Astrocyte (in vitro differentiated cells and primary cell): ENCODE data around the gene OPRL1. TPM values are rescaled to one million over a fixed set of nuclear protein-coding genes. Genes with fewer than 3 reads are reported as not detected.

Experiments
- DNase-seq: peaks from one replicate; pipeline ENCODE4 v3.0.0-alpha.2; 2010; ENCODE audit warnings: low read depth
- FAIRE-seq: peaks from 2 replicates; lab custom pipeline; 2011; peaks lifted over from hg19 to GRCh38; lab: Jason Lieb, UNC
- H2AFZ ChIP-seq: 2 replicates; pipeline ENCODE4 v1.6.0; 2012; ENCODE audit warnings: low read depth, low read length, inconsistent platforms
- H3K27ac ChIP-seq: 2 replicates; pipeline ENCODE4 v1.5.1; 2011; ENCODE audit warnings: low read depth, low read length, inconsistent platforms
- H3K27me3 ChIP-seq: 2 replicates; pipeline ENCODE4 v1.6.0; 2011; ENCODE audit warnings: low read length, inconsistent platforms; ENCODE audit not compliant: insufficient read depth
- H3K36me3 ChIP-seq: 2 replicates; pipeline ENCODE4 v1.5.1; 2011; ENCODE audit warnings: low read length, inconsistent platforms; ENCODE audit not compliant: insufficient read depth
- H3K4me1 ChIP-seq: 2 replicates; pipeline ENCODE4 v1.5.1; 2011; ENCODE audit warnings: low read length, inconsistent platforms; ENCODE audit not compliant: insufficient read depth
- H3K4me2 ChIP-seq: 2 replicates; pipeline ENCODE4 v1.6.0; 2012; ENCODE audit warnings: low read length, inconsistent platforms
- H3K4me3 ChIP-seq: 2 replicates; pipeline ENCODE4 v1.5.1; 2011; ENCODE audit warnings: low read depth, mild to moderate bottlenecking, low read length, inconsistent platforms; ENCODE audit not compliant: insufficient read depth
- H3K79me2 ChIP-seq: 2 replicates; pipeline ENCODE4 v1.6.0; 2012; ENCODE audit warnings: mild to moderate bottlenecking, low read length, inconsistent platforms; ENCODE audit not compliant: insufficient read depth
- H3K9ac ChIP-seq: 2 replicates; pipeline ENCODE4 v1.6.0; 2012; ENCODE audit warnings: mild to moderate bottlenecking, low read length, inconsistent platforms
- H3K9me3 ChIP-seq: 2 replicates; pipeline ENCODE4 v1.5.1; 2012; ENCODE audit warnings: low read depth, mild to moderate bottlenecking, low read length, inconsistent platforms; ENCODE audit not compliant: insufficient read depth
- H4K20me1 ChIP-seq: 2 replicates; pipeline ENCODE4 v1.6.0; 2012; ENCODE audit warnings: low read length, inconsistent platforms; ENCODE audit not compliant: insufficient read depth
- H3K27ac Mint-ChIP-seq: one replicate; pipeline ENCODE4 v1.8.0; 2021; ENCODE audit warnings: mild to moderate bottlenecking, mixed read lengths; ENCODE audit not compliant: unreplicated experiment
- H3K27me3 Mint-ChIP-seq: one replicate; pipeline ENCODE4 v1.8.0; 2021; ENCODE audit warnings: low read depth, mixed read lengths; ENCODE audit not compliant: unreplicated experiment
- H3K36me3 Mint-ChIP-seq: one replicate; pipeline ENCODE4 v1.8.0; 2021; ENCODE audit warnings: low read depth, mixed read lengths; ENCODE audit not compliant: unreplicated experiment
- H3K4me1 Mint-ChIP-seq: one replicate; pipeline ENCODE4 v1.8.0; 2021; ENCODE audit warnings: low read depth, mixed read lengths; ENCODE audit not compliant: unreplicated experiment
- H3K4me3 Mint-ChIP-seq: one replicate; pipeline ENCODE4 v1.8.0; 2021; ENCODE audit warnings: mild to moderate bottlenecking, moderate library complexity, mixed read lengths; ENCODE audit not compliant: unreplicated experiment
- H3K9me3 Mint-ChIP-seq: one replicate; pipeline ENCODE4 v1.8.0; 2021; ENCODE audit warnings: mild to moderate bottlenecking, mixed read lengths; ENCODE audit not compliant: unreplicated experiment
- CTCF ChIP-seq: IDR thresholded peaks from 2 replicates; pipeline ENCODE4 v1.5.1; 2011; ENCODE audit warnings: low read depth, mild to moderate bottlenecking, inconsistent platforms, low read length, moderate library complexity; ENCODE audit not compliant: insufficient read depth
- EZH2 ChIP-seq: IDR thresholded peaks from 2 replicates; pipeline ENCODE4 v1.6.1; 2012; ENCODE audit warnings: mild to moderate bottlenecking, low read length, inconsistent platforms; ENCODE audit not compliant: insufficient read depth
- total RNA-seq: library from RNA; stranded (reverse); gene quantifications from 2 replicates; pipeline ENCODE4 v1.2.1, GENCODE V29; 2021

Gene OPRL1
- total RNA-seq, 1 donor from 2014 or later = 2.8 TPM

- DNase-seq (no peak), FAIRE-seq (no peak)
- Histone ChIP-seq H3K4me2 (no peak overlapping the region), H2AFZ (no peak overlapping the region), H4K20me1 (peaks cover 4% of the 10 kb centered on the region), H3K27ac (no peak overlapping the region), H3K4me1 (no peaks in the 10 kb centered on the region), H3K27me3 (peaks cover 20% of the 10 kb centered on the region), H3K79me2 (no peaks in the 10 kb centered on the region), H3K4me3 (no peak overlapping the region), H3K9me3 (peaks cover 2% of the 10 kb centered on the region), H3K36me3 (no peaks in the 10 kb centered on the region), H3K9ac (no peak overlapping the region)
- no peaks in the 10 kb centered on the region for H3K9me3 Mint-ChIP-seq
- H3K36me3 Mint-ChIP-seq = no peaks in the 10 kb centered on the region
- peaks cover 39% of the 10 kb centered on the region for H3K27me3 Mint-ChIP-seq
- no peak overlapping the region for H3K4me3 Mint-ChIP-seq
- TF ChIP-seq CTCF (no peak), EZH2 (no peak)
- H3K4me1 Mint-ChIP-seq = peaks cover 2% of the 10 kb centered on the region
- no peak overlapping the region for H3K27ac Mint-ChIP-seq
Measured at GRCh38 chr20:64091340-64091739, 11.5 kb downstream of the OPRL1 start.

GRCh38 chr20:64091770-64092169 is 11.9 kb downstream of the OPRL1 start:
- H3K27ac ChIP-seq = no peak overlapping the region
- no peak for TF ChIP-seq CTCF
- no peak for TF ChIP-seq EZH2
- FAIRE-seq = no peak
- H3K4me1 ChIP-seq = no peaks in the 10 kb centered on the region
- no peaks in the 10 kb centered on the region for H3K79me2 ChIP-seq
- H2AFZ ChIP-seq = no peak overlapping the region
- no peak overlapping the region for H3K4me3 ChIP-seq
- Mint-ChIP-seq H3K4me1 (peaks cover 2% of the 10 kb centered on the region), H3K27ac (no peak overlapping the region), H3K9me3 (no peaks in the 10 kb centered on the region), H3K27me3 (peaks cover 38% of the 10 kb centered on the region), H3K36me3 (peaks cover under 1% of the 10 kb centered on the region), H3K4me3 (no peak overlapping the region)
- H4K20me1 ChIP-seq = peaks cover 4% of the 10 kb centered on the region
- no peaks in the 10 kb centered on the region for H3K36me3 ChIP-seq
- H3K4me2 ChIP-seq = no peak overlapping the region
- H3K9ac ChIP-seq = no peak overlapping the region
- DNase-seq = no peak
- peaks cover 20% of the 10 kb centered on the region for H3K27me3 ChIP-seq
- H3K9me3 ChIP-seq = peaks cover 2% of the 10 kb centered on the region

GRCh38 chr20:64092258-64093012 is 12.6 kb downstream of the OPRL1 start:
- H3K27me3 Mint-ChIP-seq = peaks cover 38% of the 10 kb centered on the region
- Histone ChIP-seq H3K27ac (no peak overlapping the region), H4K20me1 (peaks cover 4% of the 10 kb centered on the region), H3K9ac (no peak overlapping the region), H3K36me3 (no peaks in the 10 kb centered on the region), H3K4me3 (no peak overlapping the region), H3K79me2 (no peaks in the 10 kb centered on the region), H3K27me3 (peaks cover 20% of the 10 kb centered on the region), H3K4me1 (no peaks in the 10 kb centered on the region), H2AFZ (no peak overlapping the region), H3K9me3 (peaks cover 2% of the 10 kb centered on the region), H3K4me2 (no peak overlapping the region)
- no peak overlapping the region for H3K27ac Mint-ChIP-seq
- TF ChIP-seq EZH2 (no peak), CTCF (no peak)
- H3K36me3 Mint-ChIP-seq = peaks cover 2% of the 10 kb centered on the region
- no peak for DNase-seq
- no peaks in the 10 kb centered on the region for H3K9me3 Mint-ChIP-seq
- no peak overlapping the region for H3K4me3 Mint-ChIP-seq
- H3K4me1 Mint-ChIP-seq = peaks cover 2% of the 10 kb centered on the region
- FAIRE-seq = no peak
